Astrocyte (in vitro differentiated cells and primary cell): ENCODE data around the gene CXADR. TPM values are rescaled to one million over a fixed set of nuclear protein-coding genes. Genes with fewer than 3 reads are reported as not detected.

ENCODE experiments used
- DNase-seq: peaks from one replicate; pipeline ENCODE4 v3.0.0-alpha.2; 2010; ENCODE audit warnings: low read depth
- FAIRE-seq: peaks from 2 replicates; lab custom pipeline; 2011; peaks lifted over from hg19 to GRCh38; lab: Jason Lieb, UNC
- H2AFZ ChIP-seq: 2 replicates; pipeline ENCODE4 v1.6.0; 2012; ENCODE audit warnings: low read depth, low read length, inconsistent platforms
- H3K27ac ChIP-seq: 2 replicates; pipeline ENCODE4 v1.5.1; 2011; ENCODE audit warnings: low read depth, low read length, inconsistent platforms
- H3K27me3 ChIP-seq: 2 replicates; pipeline ENCODE4 v1.6.0; 2011; ENCODE audit warnings: low read length, inconsistent platforms; ENCODE audit not compliant: insufficient read depth
- H3K36me3 ChIP-seq: 2 replicates; pipeline ENCODE4 v1.5.1; 2011; ENCODE audit warnings: low read length, inconsistent platforms; ENCODE audit not compliant: insufficient read depth
- H3K4me1 ChIP-seq: 2 replicates; pipeline ENCODE4 v1.5.1; 2011; ENCODE audit warnings: low read length, inconsistent platforms; ENCODE audit not compliant: insufficient read depth
- H3K4me2 ChIP-seq: 2 replicates; pipeline ENCODE4 v1.6.0; 2012; ENCODE audit warnings: low read length, inconsistent platforms
- H3K4me3 ChIP-seq: 2 replicates; pipeline ENCODE4 v1.5.1; 2011; ENCODE audit warnings: low read depth, mild to moderate bottlenecking, low read length, inconsistent platforms; ENCODE audit not compliant: insufficient read depth
- H3K79me2 ChIP-seq: 2 replicates; pipeline ENCODE4 v1.6.0; 2012; ENCODE audit warnings: mild to moderate bottlenecking, low read length, inconsistent platforms; ENCODE audit not compliant: insufficient read depth
- H3K9ac ChIP-seq: 2 replicates; pipeline ENCODE4 v1.6.0; 2012; ENCODE audit warnings: mild to moderate bottlenecking, low read length, inconsistent platforms
- H3K9me3 ChIP-seq: 2 replicates; pipeline ENCODE4 v1.5.1; 2012; ENCODE audit warnings: low read depth, mild to moderate bottlenecking, low read length, inconsistent platforms; ENCODE audit not compliant: insufficient read depth
- H4K20me1 ChIP-seq: 2 replicates; pipeline ENCODE4 v1.6.0; 2012; ENCODE audit warnings: low read length, inconsistent platforms; ENCODE audit not compliant: insufficient read depth
- H3K27ac Mint-ChIP-seq: one replicate; pipeline ENCODE4 v1.8.0; 2021; ENCODE audit warnings: mild to moderate bottlenecking, mixed read lengths; ENCODE audit not compliant: unreplicated experiment
- H3K27me3 Mint-ChIP-seq: one replicate; pipeline ENCODE4 v1.8.0; 2021; ENCODE audit warnings: low read depth, mixed read lengths; ENCODE audit not compliant: unreplicated experiment
- H3K36me3 Mint-ChIP-seq: one replicate; pipeline ENCODE4 v1.8.0; 2021; ENCODE audit warnings: low read depth, mixed read lengths; ENCODE audit not compliant: unreplicated experiment
- H3K4me1 Mint-ChIP-seq: one replicate; pipeline ENCODE4 v1.8.0; 2021; ENCODE audit warnings: low read depth, mixed read lengths; ENCODE audit not compliant: unreplicated experiment
- H3K4me3 Mint-ChIP-seq: one replicate; pipeline ENCODE4 v1.8.0; 2021; ENCODE audit warnings: mild to moderate bottlenecking, moderate library complexity, mixed read lengths; ENCODE audit not compliant: unreplicated experiment
- H3K9me3 Mint-ChIP-seq: one replicate; pipeline ENCODE4 v1.8.0; 2021; ENCODE audit warnings: mild to moderate bottlenecking, mixed read lengths; ENCODE audit not compliant: unreplicated experiment
- EZH2 ChIP-seq: IDR thresholded peaks from 2 replicates; pipeline ENCODE4 v1.6.1; 2012; ENCODE audit warnings: mild to moderate bottlenecking, low read length, inconsistent platforms; ENCODE audit not compliant: insufficient read depth
- total RNA-seq: library from RNA; stranded (reverse); gene quantifications from 2 replicates; pipeline ENCODE4 v1.2.1, GENCODE V29; 2021
- TF ChIP-seq, protein P1 (sequence below): IDR thresholded peaks from 2 replicates; pipeline ENCODE4 v1.5.1; 2011; ENCODE audit warnings: low read depth, mild to moderate bottlenecking, inconsistent platforms, low read length, moderate library complexity; ENCODE audit not compliant: insufficient read depth

CXADR gene
- total RNA-seq, 1 donor from 2014 or later, result 30.6 TPM

DNA sequence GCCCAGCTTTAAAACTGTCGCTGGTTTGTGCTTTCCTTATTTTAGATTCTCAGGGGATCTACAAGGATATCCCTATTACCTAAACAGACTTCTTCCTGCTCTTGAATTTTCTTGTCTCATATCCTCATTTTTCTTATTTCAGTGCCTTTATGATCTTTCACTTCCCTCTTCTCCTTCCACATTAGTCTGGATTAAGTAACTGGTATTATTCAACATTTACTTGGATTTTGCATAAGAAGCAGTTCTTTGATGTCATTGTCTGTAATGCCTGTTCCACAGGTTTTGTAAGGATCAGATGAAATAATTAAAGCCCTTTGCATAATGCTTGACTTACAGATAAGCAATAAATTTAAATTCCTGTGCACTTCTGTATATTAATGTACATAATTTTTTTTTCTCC is 26.5 kb downstream of the CXADR start:
- H3K4me3 ChIP-seq, result no peak overlapping the region
- no peaks in the 10 kb centered on the region for H4K20me1 ChIP-seq
- no peak overlapping the region for H3K9ac ChIP-seq
- no peaks in the 10 kb centered on the region for H3K79me2 ChIP-seq
- no peaks in the 10 kb centered on the region for H3K27me3 ChIP-seq
- Mint-ChIP-seq H3K27me3 (no peaks in the 10 kb centered on the region), H3K9me3 (peaks cover 4% of the 10 kb centered on the region), H3K36me3 (peaks cover 3% of the 10 kb centered on the region), H3K27ac (no peak overlapping the region), H3K4me1 (peaks cover 3% of the 10 kb centered on the region), H3K4me3 (no peak overlapping the region)
- H3K36me3 ChIP-seq, result no peaks in the 10 kb centered on the region
- H3K9me3 ChIP-seq, result no peaks in the 10 kb centered on the region
- no peak for FAIRE-seq
- H2AFZ ChIP-seq, result no peak overlapping the region
- no peak overlapping the region for H3K4me2 ChIP-seq
- H3K27ac ChIP-seq, result no peak overlapping the region
- DNase-seq, result no peak
- no peak for TF ChIP-seq EZH2
- TF ChIP-seq, protein P1, sequence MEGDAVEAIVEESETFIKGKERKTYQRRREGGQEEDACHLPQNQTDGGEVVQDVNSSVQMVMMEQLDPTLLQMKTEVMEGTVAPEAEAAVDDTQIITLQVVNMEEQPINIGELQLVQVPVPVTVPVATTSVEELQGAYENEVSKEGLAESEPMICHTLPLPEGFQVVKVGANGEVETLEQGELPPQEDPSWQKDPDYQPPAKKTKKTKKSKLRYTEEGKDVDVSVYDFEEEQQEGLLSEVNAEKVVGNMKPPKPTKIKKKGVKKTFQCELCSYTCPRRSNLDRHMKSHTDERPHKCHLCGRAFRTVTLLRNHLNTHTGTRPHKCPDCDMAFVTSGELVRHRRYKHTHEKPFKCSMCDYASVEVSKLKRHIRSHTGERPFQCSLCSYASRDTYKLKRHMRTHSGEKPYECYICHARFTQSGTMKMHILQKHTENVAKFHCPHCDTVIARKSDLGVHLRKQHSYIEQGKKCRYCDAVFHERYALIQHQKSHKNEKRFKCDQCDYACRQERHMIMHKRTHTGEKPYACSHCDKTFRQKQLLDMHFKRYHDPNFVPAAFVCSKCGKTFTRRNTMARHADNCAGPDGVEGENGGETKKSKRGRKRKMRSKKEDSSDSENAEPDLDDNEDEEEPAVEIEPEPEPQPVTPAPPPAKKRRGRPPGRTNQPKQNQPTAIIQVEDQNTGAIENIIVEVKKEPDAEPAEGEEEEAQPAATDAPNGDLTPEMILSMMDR, result no peak
- no peaks in the 10 kb centered on the region for H3K4me1 ChIP-seq

DNA sequence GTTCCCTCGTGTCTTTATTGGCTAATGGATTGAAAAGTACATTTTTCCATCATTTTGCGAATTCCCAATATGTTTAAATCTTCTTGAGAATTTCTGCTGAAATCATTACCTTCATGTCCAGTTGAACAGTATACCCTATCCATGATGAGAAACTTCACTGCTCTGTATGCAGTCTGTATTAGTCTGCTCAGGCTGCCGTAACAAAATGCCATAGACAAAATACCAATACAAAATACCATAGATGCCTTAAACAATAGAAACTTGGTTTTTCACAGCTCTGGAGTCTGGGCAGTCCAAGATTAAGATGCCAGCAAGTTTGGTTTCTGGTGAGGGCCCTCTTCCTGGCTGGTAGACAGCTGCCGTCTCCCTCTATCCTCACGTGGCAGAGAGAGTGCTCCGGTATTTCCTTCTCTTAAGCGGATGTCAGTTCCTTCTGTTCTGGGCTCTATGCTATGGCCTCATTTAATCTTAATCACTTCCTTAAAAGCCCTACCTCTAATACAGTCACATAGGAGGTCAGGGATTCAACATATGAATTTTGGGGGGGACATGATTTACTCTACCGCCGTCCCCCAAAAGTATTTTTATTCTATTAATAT is 27.0 kb downstream of the CXADR start:
- no peaks in the 10 kb centered on the region for H3K27me3 ChIP-seq
- H3K36me3 Mint-ChIP-seq, result peaks cover 3% of the 10 kb centered on the region
- H3K9me3 Mint-ChIP-seq, result peaks cover 4% of the 10 kb centered on the region
- H3K4me1 Mint-ChIP-seq, result peaks cover 3% of the 10 kb centered on the region
- DNase-seq (no peak), FAIRE-seq (no peak)
- H3K4me3 ChIP-seq, result no peak overlapping the region
- H3K4me2 ChIP-seq, result no peak overlapping the region
- H3K36me3 ChIP-seq, result no peaks in the 10 kb centered on the region
- H3K4me1 ChIP-seq, result no peaks in the 10 kb centered on the region
- H3K9ac ChIP-seq, result no peak overlapping the region
- no peak overlapping the region for H3K27ac ChIP-seq
- no peaks in the 10 kb centered on the region for H3K27me3 Mint-ChIP-seq
- TF ChIP-seq EZH2, result no peak
- TF ChIP-seq, protein P1, result no peak
- no peak overlapping the region for H3K4me3 Mint-ChIP-seq
- H3K79me2 ChIP-seq, result no peaks in the 10 kb centered on the region
- no peak overlapping the region for H3K27ac Mint-ChIP-seq
- H3K9me3 ChIP-seq, result no peaks in the 10 kb centered on the region
- H4K20me1 ChIP-seq, result no peaks in the 10 kb centered on the region
- no peak overlapping the region for H2AFZ ChIP-seq

DNA sequence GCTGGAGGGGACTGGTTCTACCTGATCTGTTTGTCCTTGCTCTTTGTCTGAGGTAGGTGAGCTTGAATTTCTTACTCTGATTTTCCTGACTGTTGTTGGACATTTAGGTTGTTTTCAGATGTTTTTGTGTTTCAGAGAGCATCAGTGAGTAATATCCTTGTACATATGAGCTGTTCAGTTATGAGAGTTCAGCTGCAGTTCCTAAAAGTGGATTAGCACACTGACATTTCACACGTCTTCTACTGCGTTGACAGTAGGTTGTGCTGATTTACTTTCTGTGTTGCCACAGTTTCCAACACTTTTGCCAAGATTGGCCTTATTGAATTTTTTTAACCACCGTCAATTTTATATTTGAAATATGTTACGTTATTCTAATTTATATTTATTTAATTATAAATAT is 27.7 kb downstream of the CXADR start:
- Histone ChIP-seq H3K79me2 (no peaks in the 10 kb centered on the region), H3K27me3 (no peaks in the 10 kb centered on the region), H3K36me3 (no peaks in the 10 kb centered on the region), H4K20me1 (no peaks in the 10 kb centered on the region), H3K27ac (no peak overlapping the region), H3K9ac (no peak overlapping the region), H3K4me3 (no peak overlapping the region), H2AFZ (no peak overlapping the region), H3K9me3 (no peaks in the 10 kb centered on the region), H3K4me1 (no peaks in the 10 kb centered on the region), H3K4me2 (no peak overlapping the region)
- H3K27me3 Mint-ChIP-seq, result no peaks in the 10 kb centered on the region
- no peak overlapping the region for H3K27ac Mint-ChIP-seq
- TF ChIP-seq EZH2, result no peak
- TF ChIP-seq, protein P1, result no peak
- FAIRE-seq, result no peak
- no peak for DNase-seq
- H3K4me3 Mint-ChIP-seq, result no peak overlapping the region
- peaks cover 4% of the 10 kb centered on the region for H3K9me3 Mint-ChIP-seq
- peaks cover 3% of the 10 kb centered on the region for H3K4me1 Mint-ChIP-seq
- peaks cover 3% of the 10 kb centered on the region for H3K36me3 Mint-ChIP-seq
